ENCODE data around the gene MTMR4.
"Not testable (repeated sequence)": the region's sequence is repeated elsewhere in the genome, so short reads cannot be mapped to it uniquely, and the experiment has no call there.

The MTMR4 gene

DNA sequence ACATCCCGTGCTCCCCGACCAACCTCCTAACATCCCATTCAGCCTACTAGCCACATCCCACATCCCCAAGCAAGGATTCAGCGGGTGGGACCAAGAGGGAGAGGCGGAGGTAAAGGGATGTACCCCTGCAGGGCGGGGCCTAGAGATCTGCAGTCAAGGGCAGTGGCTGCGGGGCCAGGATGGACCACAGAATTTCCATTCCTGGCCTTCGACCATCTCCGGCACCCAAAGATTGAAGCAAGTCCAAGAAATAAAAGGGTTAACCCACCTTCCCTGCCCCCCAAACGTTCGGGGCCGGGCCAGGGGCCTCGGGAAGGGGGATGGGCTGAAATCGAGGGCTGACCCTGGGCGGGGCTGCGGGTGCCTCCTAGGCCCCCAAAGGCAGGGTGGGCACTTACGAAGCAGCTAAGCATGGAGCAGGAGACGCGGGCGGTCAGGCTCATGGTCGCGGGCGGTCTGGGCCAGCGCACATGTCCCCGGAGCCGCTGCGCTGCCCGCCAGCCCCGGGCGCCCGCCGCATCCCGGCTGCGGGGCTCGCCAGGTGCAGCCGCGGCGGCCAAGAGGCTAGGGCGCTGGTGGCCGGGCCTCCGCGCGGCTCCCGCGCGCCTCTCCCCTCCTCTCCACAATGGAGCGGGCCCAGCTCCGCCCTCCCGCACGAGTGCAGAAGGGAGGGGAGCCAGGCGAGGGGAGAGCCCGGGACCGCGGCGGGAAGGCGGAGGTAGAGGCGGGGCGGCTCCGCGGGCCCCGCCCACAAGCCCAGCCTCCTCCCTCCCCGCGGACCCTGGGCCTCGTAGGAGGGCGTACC lies at the start of gene MTMR4:
MTMR4 (minus strand) TSS at position 674 of the 805 bp plus-strand sequence; CDS start at position 443, 231 bp downstream.
- peaks cover 49% of the 10 kb centered on the region for H3K4me1 Mint-ChIP-seq
- peak; percentile 90 for DNase-seq
- H3K36me3 Mint-ChIP-seq (ENCODE audit: low read depth): peaks cover 29% of the 10 kb centered on the region

DNA sequence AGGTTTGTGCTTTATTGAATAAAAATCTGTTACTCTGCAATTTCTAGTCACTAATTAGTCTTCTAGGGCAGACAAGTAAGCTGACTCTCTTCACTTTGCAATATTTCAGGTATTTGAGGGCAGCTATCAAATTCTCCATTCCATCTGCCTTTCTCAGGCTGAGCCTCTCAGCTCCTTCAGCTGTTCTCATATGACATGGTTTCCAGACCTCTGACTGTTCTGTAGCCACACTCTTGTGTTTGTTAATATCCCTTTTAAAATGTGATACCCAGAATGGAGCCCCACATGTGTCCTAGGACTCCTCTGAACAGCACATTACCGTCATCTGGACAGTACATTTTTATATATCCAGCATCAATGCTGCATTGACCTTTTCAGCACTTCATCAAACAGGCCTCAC lies 46.1 kb upstream of the MTMR4 start:
- H3K36me3 Mint-ChIP-seq (ENCODE audit: low read depth): no peaks in the 10 kb centered on the region
- no peak overlapping the region for H3K27ac Mint-ChIP-seq
- no peaks in the 10 kb centered on the region for H3K9me3 Mint-ChIP-seq
- TF ChIP-seq CTCF (IDR thresholded peaks at IDR 0.05): no peak
- H3K27me3 Mint-ChIP-seq (ENCODE audit: low read depth, poor library complexity): peaks cover 4% of the 10 kb centered on the region
- no peaks in the 10 kb centered on the region for H3K4me1 Mint-ChIP-seq
- H3K4me3 Mint-ChIP-seq: no peak overlapping the region
- DNase-seq: no peak

More for the DNA sequence above, at the start of gene MTMR4:
- H3K27me3 Mint-ChIP-seq (ENCODE audit: low read depth, poor library complexity): peaks cover 5% of the 10 kb centered on the region
- no peaks in the 10 kb centered on the region for H3K9me3 Mint-ChIP-seq
- no peak for TF ChIP-seq CTCF (IDR thresholded peaks at IDR 0.05)
- H3K27ac Mint-ChIP-seq: peak within 1 kb of the TSS; percentile 32
- peak within 1 kb of the TSS; percentile 93 for H3K4me3 Mint-ChIP-seq

GRCh38 chr17:58557981-58558380 lies 43.5 kb upstream of the MTMR4 start:
- no peak for DNase-seq
- no peaks in the 10 kb centered on the region for H3K36me3 Mint-ChIP-seq (ENCODE audit: low read depth)

DNA sequence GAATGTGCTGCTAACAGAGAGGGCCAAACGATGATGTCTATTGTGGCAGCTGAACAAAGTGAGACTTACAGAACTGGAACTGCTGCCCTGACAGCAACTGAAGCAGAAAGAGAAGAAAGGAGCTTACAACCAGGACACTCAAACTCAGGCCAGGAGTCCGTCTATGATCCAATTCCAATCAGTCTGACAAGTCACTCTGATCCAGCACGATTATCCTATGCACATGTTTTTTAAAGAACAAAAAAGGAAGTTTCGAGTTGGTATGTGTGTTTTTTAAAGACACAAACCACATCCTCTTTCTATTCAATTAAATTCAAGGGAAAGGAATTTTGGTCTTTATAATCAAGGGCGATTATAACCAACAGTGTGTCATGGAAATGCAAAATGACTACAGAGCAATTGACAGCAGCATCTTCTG lies 42.4 kb upstream of the MTMR4 start:
- no peaks in the 10 kb centered on the region for H3K36me3 Mint-ChIP-seq (ENCODE audit: low read depth)
- DNase-seq: no peak
- H3K4me1 Mint-ChIP-seq: no peaks in the 10 kb centered on the region
- TF ChIP-seq CTCF (IDR thresholded peaks at IDR 0.05): no peak
- H3K4me3 Mint-ChIP-seq: no peak overlapping the region
- no peak overlapping the region for H3K27ac Mint-ChIP-seq
- H3K27me3 Mint-ChIP-seq (ENCODE audit: low read depth, poor library complexity): peaks cover 8% of the 10 kb centered on the region
- H3K9me3 Mint-ChIP-seq: no peaks in the 10 kb centered on the region

More at GRCh38 chr17:58557981-58558380, 43.5 kb upstream of the MTMR4 start:
- Mint-ChIP-seq H3K27ac (no peak overlapping the region), H3K27me3 (ENCODE audit: low read depth, poor library complexity) (peaks cover 2% of the 10 kb centered on the region), H3K4me3 (no peak overlapping the region), H3K4me1 (no peaks in the 10 kb centered on the region), H3K9me3 (no peaks in the 10 kb centered on the region)
- TF ChIP-seq CTCF (IDR thresholded peaks at IDR 0.05): no peak

GRCh38 chr17:58555109-58555508 lies 40.7 kb upstream of the MTMR4 start:
- DNase-seq; H3K27ac Mint-ChIP-seq; H3K36me3 Mint-ChIP-seq (ENCODE audit: low read depth); H3K4me3 Mint-ChIP-seq; H3K9me3 Mint-ChIP-seq; H3K4me1 Mint-ChIP-seq: not testable (repeated sequence)
- H3K27me3 Mint-ChIP-seq (ENCODE audit: low read depth, poor library complexity): peaks cover 11% of the 10 kb centered on the region

- no peak for DNase-seq
- peak; percentile 15 for TF ChIP-seq CTCF (IDR thresholded peaks at IDR 0.05)
- Mint-ChIP-seq H3K9me3 (no peaks in the 10 kb centered on the region), H3K27me3 (ENCODE audit: low read depth, poor library complexity) (peaks cover 27% of the 10 kb centered on the region), H3K27ac (no peak overlapping the region), H3K4me1 (peaks cover 5% of the 10 kb centered on the region), H3K36me3 (ENCODE audit: low read depth) (no peaks in the 10 kb centered on the region), H3K4me3 (no peak overlapping the region)
Observed at GRCh38 chr17:58541249-58541648, 26.8 kb upstream of the MTMR4 start.
